Small intestine (tissue), 7 donors: ENCODE data around the gene TMEM272. TPM values are rescaled to one million over a fixed set of nuclear protein-coding genes. Genes with fewer than 3 reads are reported as not detected.

Experiments
- DNase-seq, 2 donors: peaks; one replicate each; pipeline versions ENCODE4 v3.0.0 to v3.0.0-alpha.2; 2013
- FAIRE-seq: peaks from 2 replicates; lab custom pipeline; 2012; peaks lifted over from hg19 to GRCh38; lab: Jason Lieb, UNC
- H3K27ac ChIP-seq, 3 donors: one replicate each; pipeline ENCODE4 v1.5.1; 2013; ENCODE audit warnings: low read length in 2 of 3, mild to moderate bottlenecking in 2 of 3, control low read depth in 1 of 3, inconsistent platforms in 1 of 3, low read depth in 1 of 3, moderate library complexity in 1 of 3
- H3K27me3 ChIP-seq, 3 donors: one replicate each; pipeline ENCODE4 v1.6.1; 2013; ENCODE audit warnings: low read length in 3 of 3, inconsistent platforms in 1 of 3; ENCODE audit not compliant: control insufficient read depth in 3 of 3, insufficient read depth in 3 of 3
- H3K36me3 ChIP-seq, 3 donors: one replicate each; pipeline ENCODE4 v1.6.1; 2013; ENCODE audit warnings: low read length in 3 of 3, inconsistent platforms in 1 of 3, low read depth in 1 of 3, mild to moderate bottlenecking in 1 of 3, moderate library complexity in 1 of 3; ENCODE audit not compliant: control insufficient read depth in 3 of 3, insufficient read depth in 2 of 3
- H3K4me1 ChIP-seq, 3 donors: one replicate each; pipeline ENCODE4 v1.6.1; 2013; ENCODE audit warnings: low read length in 2 of 3, inconsistent platforms in 1 of 3, low read depth in 1 of 3, mild to moderate bottlenecking in 1 of 3, moderate library complexity in 1 of 3; ENCODE audit not compliant: control insufficient read depth in 3 of 3, insufficient read depth in 2 of 3
- H3K4me3 ChIP-seq, 3 donors: one replicate each; pipeline ENCODE4 v1.5.1; 2013; ENCODE audit warnings: low read length in 3 of 3, control low read depth in 1 of 3, inconsistent platforms in 1 of 3, low read depth in 1 of 3, mild to moderate bottlenecking in 1 of 3, moderate library complexity in 1 of 3
- H3K9me3 ChIP-seq, 2 donors: one replicate each; pipeline ENCODE4 v1.6.1; 2013; ENCODE audit warnings: low read depth in 1 of 2, low read length in 1 of 2; ENCODE audit not compliant: control insufficient read depth in 2 of 2, insufficient read depth in 1 of 2
- WGBS, 3 donors: extraction: QIAGEN DNeasy Blood & Tissue Kit; methylation state at CpG; one replicate each; pipeline ENCODE4 v1.1.7; 2013; 5-methylcytosine and 5-hydroxymethylcytosine counted together
- polyA plus RNA-seq, 4 donors: library from polyadenylated mRNA; stranded (reverse) in 3 of 4; unstranded in 1 of 4; fragments of 200-250 nt in 3 of 4; fragments of 120-200 nt in 1 of 4; gene quantifications; one replicate each; pipeline versions ENCODE4 v1.2.1 to v1.2.3, GENCODE V29; 2013
- donor health status: healthy with polysubstance abuse.
- donor health status: control.
- donor health status: control.
- donor health status: Bipolar disorder and iron deficiency.
- donor health status: healthy.

Gene TMEM272
- polyA plus RNA-seq, 4 donors = 0.04 to 0.54 (median 0.27) TPM; not detected in 1

DNA sequence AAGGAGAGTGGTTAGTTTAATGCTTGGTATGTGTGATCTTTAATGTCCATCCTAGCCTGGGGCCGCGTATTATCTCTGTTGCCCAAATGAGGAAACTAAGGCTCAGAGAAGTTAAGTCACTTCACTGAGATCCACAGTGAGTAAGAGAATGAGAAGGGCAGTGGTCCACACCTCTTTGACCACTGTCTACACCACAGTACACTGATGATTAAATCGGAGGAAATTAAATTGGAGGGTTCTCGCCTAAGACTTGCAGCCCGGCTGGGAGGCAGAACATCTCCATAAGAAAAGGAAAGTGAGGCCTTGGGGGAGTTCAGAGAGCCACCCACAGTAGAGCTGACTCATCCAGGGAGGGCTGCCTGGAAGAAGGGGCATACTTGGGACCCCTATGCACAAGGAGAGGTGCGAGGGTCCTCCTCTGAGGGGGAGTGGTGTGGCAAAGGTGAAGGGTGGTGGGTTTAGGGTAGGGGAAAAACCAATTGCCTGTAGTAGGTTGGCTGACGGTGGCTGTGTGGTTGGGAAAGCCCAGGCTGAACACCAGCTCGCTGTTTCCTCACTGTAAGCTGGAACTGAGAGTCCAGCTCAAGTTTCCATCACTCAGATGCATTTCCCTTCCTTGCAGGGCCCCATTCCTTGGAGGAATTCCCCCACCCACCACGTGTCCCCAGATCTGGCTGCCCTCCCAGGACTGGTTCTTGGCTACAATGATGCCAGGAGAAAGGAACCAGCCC lies 26.0 kb downstream of the TMEM272 start:
- no peaks in the 10 kb centered on the region for H3K36me3 ChIP-seq
- H3K27ac ChIP-seq = no peak overlapping the region
- 67 to 79% (median 70%) methylated on average over 9 of the region's 9 CpGs for WGBS, 3 donors
- FAIRE-seq (no peak), DNase-seq (no peak)
- peaks cover 0 to 7% (median 0%) of the 10 kb centered on the region in 3 donors for H3K27me3 ChIP-seq
- no peak overlapping the region for H3K4me3 ChIP-seq
- peaks cover 0 to 8% (median 0%) of the 10 kb centered on the region in 3 donors for H3K4me1 ChIP-seq
- no peaks in the 10 kb centered on the region for H3K9me3 ChIP-seq

DNA sequence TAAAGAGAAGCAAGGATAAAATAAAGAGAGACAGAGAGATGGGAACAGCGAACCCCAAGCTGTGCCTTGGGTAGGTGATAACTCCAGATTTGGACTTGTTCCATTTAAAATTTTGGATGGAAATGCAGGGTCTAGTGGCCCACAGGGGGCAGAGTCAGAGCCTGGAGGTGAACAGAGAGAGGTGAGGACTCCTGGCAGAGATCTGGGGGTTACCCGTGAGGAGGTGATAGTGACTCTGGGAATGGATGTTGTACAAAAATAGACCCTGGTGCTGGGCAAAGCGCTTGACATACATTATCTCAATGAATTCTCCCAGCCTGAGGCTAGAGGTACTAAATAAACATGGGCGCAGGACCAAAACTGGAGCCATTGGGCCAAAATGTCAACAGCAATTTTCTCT lies 26.7 kb downstream of the TMEM272 start:
- no peak overlapping the region for H3K27ac ChIP-seq
- peaks cover 0 to 7% (median 0%) of the 10 kb centered on the region in 3 donors for H3K27me3 ChIP-seq
- H3K36me3 ChIP-seq = no peaks in the 10 kb centered on the region
- no peak overlapping the region for H3K4me3 ChIP-seq
- no peak for DNase-seq
- H3K9me3 ChIP-seq = no peaks in the 10 kb centered on the region
- H3K4me1 ChIP-seq = peaks cover 0 to 8% (median 0%) of the 10 kb centered on the region in 3 donors
- FAIRE-seq = no peak
- WGBS, 3 donors = 90 to 92% (median 92%) methylated on average over 4 of the region's 4 CpGs

DNA sequence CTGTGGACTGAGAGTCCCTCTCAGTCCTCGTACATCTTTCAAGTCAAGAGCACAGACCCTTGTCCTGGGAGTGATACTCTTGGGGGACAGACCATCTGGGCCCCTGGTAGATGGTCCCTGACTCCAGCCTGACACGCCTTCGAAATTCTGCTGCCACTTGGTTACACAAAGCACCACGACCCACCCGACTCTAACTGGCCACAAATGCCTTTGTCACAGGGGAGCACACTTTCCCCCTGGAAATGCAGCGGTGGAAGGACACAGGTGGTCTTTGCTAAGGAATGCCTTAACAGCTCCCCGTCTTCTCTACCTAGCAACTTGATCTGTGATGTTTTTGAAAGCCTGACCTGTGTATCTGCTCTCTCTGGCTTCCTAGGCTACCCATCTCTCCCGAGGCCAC lies 27.3 kb downstream of the TMEM272 start:
- H3K36me3 ChIP-seq = no peaks in the 10 kb centered on the region
- no peak overlapping the region for H3K27ac ChIP-seq
- H3K4me3 ChIP-seq = no peak overlapping the region
- peaks cover 0 to 7% (median 0%) of the 10 kb centered on the region in 3 donors for H3K27me3 ChIP-seq
- H3K4me1 ChIP-seq = peaks cover 0 to 8% (median 0%) of the 10 kb centered on the region in 3 donors
- no peaks in the 10 kb centered on the region for H3K9me3 ChIP-seq
- DNase-seq (no peak), FAIRE-seq (no peak)
- WGBS, 3 donors = 71 to 85% (median 74%) methylated on average over 8 of the region's 8 CpGs

DNA sequence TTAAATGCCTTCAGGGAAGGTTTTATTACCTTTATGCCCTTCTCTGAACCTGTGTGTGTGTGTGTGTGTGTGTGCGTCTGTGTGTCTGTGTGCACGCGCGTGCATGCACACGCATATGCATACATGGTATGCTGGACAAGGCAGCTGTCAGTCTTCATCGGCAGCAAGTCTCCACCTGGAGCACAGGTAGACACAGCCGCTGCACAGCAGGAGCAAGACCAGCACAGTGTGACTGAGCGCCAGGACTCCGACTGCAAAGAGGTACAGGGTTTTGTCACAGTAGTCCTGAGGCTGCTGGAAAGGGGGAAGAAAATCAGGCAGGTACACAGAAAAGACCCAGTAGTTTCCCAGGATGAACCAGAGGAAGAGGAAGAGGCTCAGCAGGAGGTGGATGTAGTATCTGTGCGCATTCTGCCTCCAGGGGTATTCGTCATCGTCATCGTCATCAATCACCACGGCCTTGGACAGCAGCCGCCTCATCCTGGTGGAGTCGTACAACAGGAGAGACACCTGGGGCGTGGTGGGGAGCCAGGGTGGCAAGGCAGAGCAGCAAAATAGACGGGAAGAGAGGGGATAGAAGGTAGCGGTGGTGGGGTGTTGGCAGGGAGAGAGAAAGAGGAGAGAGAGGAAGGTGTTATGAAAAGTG lies 28.2 kb downstream of the TMEM272 start:
- Histone ChIP-seq H3K27ac (no peak overlapping the region), H3K9me3 (no peaks in the 10 kb centered on the region), H3K4me1 (peaks cover 0 to 8% (median 0%) of the 10 kb centered on the region in 3 donors), H3K36me3 (no peaks in the 10 kb centered on the region), H3K27me3 (peaks cover 0 to 7% (median 0%) of the 10 kb centered on the region in 3 donors), H3K4me3 (no peak overlapping the region)
- FAIRE-seq (no peak), DNase-seq (no peak)
- WGBS, 3 donors = 79 to 83% (median 83%) methylated on average over 19 of the region's 19 CpGs

DNA sequence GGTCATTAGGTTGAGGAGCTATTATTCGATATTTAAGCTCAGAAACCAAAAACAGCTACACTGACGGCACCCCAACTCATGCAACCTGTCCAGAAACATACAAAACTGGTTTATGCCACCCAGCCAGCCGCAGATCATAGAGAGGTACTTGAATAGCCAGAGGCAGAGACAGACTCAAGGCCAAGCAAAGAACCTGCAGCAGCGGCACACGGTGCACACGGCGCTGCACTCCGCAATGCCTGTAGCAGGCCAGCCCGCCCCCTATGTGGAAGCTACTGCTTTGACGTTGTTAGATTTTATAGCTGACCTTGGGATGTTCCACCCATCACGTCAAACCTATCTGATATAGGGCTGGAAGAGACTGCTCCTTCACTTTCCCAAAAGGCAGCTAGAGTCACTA lies 29.1 kb downstream of the TMEM272 start:
- H3K27me3 ChIP-seq = peaks cover 0 to 7% (median 0%) of the 10 kb centered on the region in 3 donors
- H3K4me1 ChIP-seq = peaks cover 0 to 8% (median 0%) of the 10 kb centered on the region in 3 donors
- H3K27ac ChIP-seq = no peak overlapping the region
- H3K36me3 ChIP-seq = no peaks in the 10 kb centered on the region
- no peak overlapping the region for H3K4me3 ChIP-seq
- DNase-seq (no peak), FAIRE-seq (no peak)
- no peaks in the 10 kb centered on the region for H3K9me3 ChIP-seq
- WGBS, 3 donors = 70 to 83% (median 70%) methylated on average over 11 of the region's 11 CpGs

DNA sequence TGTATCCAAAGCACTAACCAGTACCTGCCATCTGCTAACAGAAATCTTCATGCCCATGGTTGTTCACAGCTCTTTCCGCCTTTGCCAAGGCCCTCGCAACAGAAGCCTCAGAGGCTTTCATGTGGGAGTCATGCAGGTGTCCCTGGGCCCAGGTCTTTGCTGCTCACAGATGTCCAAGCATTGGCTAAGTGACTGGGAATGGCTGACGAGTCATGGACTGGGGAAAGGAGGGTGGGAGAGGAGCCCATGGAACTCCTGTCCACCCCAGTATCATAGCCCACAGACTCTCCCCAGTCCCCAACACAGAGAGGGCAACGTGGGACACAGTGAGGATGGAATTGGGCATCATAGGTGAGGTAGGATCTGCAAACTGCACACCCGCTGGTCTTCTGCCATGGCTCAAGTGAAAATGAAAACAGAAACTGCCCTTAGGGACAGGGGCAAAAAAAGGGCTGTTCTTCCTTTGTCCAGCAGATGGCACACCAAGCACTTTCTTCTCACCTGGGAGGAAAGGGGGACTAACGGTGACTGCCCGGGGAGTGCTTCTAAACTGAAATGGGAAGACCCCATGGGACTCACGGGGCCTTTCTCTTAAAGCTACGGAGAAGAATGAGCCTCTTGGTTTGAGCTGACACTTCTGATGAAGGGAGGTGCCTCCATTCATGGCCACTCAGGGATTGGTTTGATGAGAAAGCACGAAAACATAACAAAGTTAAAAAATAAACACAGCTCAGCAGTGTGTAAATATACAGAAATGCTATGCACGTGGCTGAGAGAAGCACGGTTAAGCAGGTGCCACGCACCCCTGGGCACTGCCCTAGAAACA lies 29.9 kb downstream of the TMEM272 start:
- peak; percentile 82 to 87 for DNase-seq
- 20 to 25% (median 24%) methylated on average over 13 of the region's 13 CpGs for WGBS, 3 donors
- peaks cover 0 to 8% (median 0%) of the 10 kb centered on the region in 3 donors for H3K4me1 ChIP-seq
- H3K27me3 ChIP-seq = peaks cover 0 to 7% (median 0%) of the 10 kb centered on the region in 3 donors
- FAIRE-seq = no peak
- no peaks in the 10 kb centered on the region for H3K36me3 ChIP-seq
- peak overlapping the region in 1 of 3 donors; percentile 23 for H3K4me3 ChIP-seq
- no peak overlapping the region for H3K27ac ChIP-seq
- no peaks in the 10 kb centered on the region for H3K9me3 ChIP-seq

DNA sequence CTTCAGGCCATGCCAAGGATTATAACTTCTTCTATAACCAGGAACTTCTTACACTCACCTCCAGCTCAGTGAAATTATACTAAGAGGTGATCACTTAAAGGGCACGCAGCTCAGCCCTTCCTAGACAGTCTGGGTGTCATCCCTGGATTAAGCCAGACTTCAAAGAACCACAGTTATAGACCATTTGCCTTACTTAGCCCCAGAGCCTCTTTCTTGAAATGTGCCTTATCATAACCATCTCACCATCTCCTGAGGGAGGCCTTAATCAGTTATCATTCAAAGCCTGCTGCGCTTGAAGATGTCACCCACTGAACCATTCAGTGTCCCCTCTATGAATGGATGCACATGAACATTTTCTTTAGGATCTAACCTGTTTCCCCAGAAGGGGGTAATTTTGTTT lies 30.9 kb downstream of the TMEM272 start:
- DNase-seq (no peak), FAIRE-seq (no peak)
- Histone ChIP-seq H3K36me3 (no peaks in the 10 kb centered on the region), H3K27ac (no peak overlapping the region), H3K27me3 (peaks cover 0 to 7% (median 0%) of the 10 kb centered on the region in 3 donors), H3K4me3 (no peak overlapping the region), H3K9me3 (no peaks in the 10 kb centered on the region), H3K4me1 (peaks cover 0 to 8% (median 0%) of the 10 kb centered on the region in 3 donors)
- WGBS, 3 donors = 94 to 99% (median 97%) methylated on average over 2 of the region's 2 CpGs

DNA sequence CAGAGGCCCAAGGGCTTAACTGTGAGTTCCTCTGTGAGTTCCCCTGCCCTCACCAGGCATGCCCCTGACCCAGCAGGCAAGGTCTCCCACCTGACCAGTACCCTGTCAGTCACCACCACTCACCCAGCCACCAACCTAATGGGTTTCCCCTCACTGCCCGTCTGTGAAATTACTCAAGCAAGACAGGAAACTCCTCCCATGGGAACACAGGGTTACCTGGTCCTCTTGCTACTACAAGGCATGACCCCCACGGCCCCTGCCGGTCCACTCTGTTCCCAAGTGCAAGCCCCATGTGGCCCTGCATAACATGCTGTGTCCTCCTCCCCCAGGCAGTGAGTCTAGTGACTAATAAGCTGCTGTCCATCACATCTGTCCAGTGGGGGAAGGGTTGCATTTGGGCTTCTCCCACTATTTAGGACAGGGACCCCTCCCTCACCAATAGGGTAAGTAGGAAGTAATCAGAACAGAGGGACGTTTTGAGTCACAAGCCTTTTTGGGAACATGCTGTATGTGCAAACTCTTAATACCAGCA lies 33.0 kb downstream of the TMEM272 start:
- Histone ChIP-seq H3K27me3 (peaks cover 0 to 5% (median 0%) of the 10 kb centered on the region in 3 donors), H3K27ac (no peak overlapping the region), H3K4me1 (peaks cover 0 to 8% (median 0%) of the 10 kb centered on the region in 3 donors), H3K36me3 (no peaks in the 10 kb centered on the region), H3K4me3 (no peak overlapping the region), H3K9me3 (no peaks in the 10 kb centered on the region)
- WGBS, 3 donors = 52 to 75% (median 74%) methylated on average over 4 of the region's 4 CpGs
- DNase-seq (no peak), FAIRE-seq (no peak)
